Omental fat pad (tissue), 4 donors: ENCODE data around the gene CNTRL. TPM values are rescaled to one million over a fixed set of nuclear protein-coding genes. Genes with fewer than 3 reads are reported as not detected.

Experiments
- ATAC-seq: fragments of 150-250 bp; one replicate; pipeline ENCODE4 v1.9.1; 2016; ENCODE audit warnings: mild to moderate bottlenecking, moderate library complexity; ENCODE audit not compliant: low FRiP score
- DNase-seq: peaks from one replicate; pipeline ENCODE4 v3.0.0-alpha.2; 2019; ENCODE audit warnings: low spot score
- total RNA-seq, 4 donors: library from RNA; depleted of rRNA; stranded (reverse); fragments of >200 nt; gene quantifications; one replicate each; pipeline ENCODE4 v1.1.0, GENCODE V29; 2016
- TF ChIP-seq, protein P1 (sequence below), 3 donors: fragments of 450-650 bp; IDR thresholded peaks; one replicate each; pipeline ENCODE4 v1.5.1; 2016 to 2017; ENCODE audit warnings: antibody characterized with exemption in 3 of 3, mild to moderate bottlenecking in 3 of 3, moderate library complexity in 2 of 3

CNTRL gene
- total RNA-seq, 4 donors from 2014 or later = 16.6 to 24.7 (median 17.8) TPM

DNA sequence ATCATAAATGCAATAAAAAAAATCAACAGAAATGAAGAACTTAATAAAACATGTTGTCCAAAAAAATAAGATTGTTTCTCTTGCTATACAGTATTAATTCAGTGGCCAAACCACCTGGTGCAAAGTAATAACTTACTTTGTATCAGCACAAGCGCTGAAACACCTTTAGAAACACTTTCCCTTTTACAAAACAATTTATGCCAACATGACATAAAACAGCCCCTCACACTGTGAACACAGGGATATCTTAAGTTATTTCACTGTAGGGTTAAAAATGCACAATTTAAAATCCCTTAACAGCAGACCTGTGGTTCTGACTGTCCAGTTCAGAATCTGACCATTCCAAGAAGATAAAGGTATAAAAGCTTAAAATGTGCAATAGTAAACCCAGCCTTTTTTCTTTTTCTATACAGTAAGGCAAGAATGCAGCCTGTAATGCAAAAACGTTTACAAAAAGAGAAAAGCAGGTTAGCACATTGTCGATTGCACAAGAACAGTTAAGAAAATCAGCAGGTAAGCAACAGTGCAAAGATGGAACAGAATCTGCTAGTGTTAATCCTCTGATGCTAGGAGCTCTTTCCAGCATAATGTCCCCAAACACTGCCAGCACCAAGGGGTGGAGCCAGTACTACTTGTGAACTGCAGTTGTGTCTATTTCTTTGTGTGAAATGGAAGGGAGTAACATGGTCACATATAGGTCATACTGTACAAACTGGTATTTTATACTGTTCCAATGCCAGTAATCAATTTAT is 105.4 kb downstream of the CNTRL start:
- TF ChIP-seq, protein P1, sequence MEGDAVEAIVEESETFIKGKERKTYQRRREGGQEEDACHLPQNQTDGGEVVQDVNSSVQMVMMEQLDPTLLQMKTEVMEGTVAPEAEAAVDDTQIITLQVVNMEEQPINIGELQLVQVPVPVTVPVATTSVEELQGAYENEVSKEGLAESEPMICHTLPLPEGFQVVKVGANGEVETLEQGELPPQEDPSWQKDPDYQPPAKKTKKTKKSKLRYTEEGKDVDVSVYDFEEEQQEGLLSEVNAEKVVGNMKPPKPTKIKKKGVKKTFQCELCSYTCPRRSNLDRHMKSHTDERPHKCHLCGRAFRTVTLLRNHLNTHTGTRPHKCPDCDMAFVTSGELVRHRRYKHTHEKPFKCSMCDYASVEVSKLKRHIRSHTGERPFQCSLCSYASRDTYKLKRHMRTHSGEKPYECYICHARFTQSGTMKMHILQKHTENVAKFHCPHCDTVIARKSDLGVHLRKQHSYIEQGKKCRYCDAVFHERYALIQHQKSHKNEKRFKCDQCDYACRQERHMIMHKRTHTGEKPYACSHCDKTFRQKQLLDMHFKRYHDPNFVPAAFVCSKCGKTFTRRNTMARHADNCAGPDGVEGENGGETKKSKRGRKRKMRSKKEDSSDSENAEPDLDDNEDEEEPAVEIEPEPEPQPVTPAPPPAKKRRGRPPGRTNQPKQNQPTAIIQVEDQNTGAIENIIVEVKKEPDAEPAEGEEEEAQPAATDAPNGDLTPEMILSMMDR (IDR thresholded peaks at IDR 0.05) = no peak
- ATAC-seq = no peak
- DNase-seq = no peak

DNA sequence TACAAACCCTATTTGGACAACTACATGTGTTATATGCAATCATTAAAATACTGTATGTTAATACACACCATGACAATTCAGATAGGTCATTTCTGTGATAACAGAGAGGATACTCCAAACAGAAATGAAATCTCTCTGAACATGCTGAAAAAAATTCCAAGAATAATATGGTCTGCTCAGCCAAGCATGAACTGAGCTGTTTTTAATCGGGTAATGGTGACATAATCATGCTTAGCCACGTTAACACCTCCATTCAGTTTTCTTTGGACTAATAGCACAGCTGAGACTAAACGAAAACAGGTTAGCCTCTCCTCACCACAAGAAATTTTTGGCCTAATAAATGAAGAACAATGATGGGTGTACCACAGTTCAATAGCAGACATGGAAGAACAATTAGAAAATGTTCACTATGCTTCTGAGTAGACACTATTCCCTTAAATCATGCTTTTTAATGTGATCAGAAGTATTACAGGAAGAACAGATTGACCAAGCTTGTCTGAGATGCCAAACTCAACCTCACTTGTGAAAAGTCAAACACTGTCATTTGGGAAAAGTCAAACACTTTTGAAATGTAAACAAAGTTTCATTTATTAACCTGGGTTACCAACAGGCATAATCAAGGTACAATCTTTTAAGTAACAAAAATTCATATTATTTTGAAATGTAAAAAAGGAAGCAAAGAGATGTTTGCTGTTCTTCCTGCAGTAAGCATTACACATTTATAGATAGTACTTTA is 107.5 kb downstream of the CNTRL start:
- DNase-seq (no peak), ATAC-seq (no peak)
- TF ChIP-seq, protein P1 (IDR thresholded peaks at IDR 0.05) = no peak

DNA sequence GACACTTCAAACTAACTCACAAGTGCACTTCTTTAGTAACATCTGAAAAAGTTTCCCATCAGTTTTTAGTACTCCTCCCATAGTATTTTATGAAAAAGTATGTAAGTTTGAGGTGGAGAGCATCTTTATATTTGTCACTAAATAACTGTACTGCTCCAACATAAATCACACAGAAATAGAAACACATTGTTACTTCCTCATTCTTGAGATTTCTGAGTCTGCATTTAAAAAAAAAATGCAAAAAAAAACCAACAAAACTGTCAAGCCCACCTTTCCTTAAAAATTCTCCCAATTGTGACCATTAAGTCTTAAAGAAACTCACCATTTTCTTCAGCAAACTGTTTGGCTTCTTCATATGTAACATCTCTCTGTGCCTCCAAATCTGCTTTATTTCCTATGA is 108.2 kb downstream of the CNTRL start:
- ATAC-seq = no peak
- TF ChIP-seq, protein P1 (IDR thresholded peaks at IDR 0.05) = no peak

DNA sequence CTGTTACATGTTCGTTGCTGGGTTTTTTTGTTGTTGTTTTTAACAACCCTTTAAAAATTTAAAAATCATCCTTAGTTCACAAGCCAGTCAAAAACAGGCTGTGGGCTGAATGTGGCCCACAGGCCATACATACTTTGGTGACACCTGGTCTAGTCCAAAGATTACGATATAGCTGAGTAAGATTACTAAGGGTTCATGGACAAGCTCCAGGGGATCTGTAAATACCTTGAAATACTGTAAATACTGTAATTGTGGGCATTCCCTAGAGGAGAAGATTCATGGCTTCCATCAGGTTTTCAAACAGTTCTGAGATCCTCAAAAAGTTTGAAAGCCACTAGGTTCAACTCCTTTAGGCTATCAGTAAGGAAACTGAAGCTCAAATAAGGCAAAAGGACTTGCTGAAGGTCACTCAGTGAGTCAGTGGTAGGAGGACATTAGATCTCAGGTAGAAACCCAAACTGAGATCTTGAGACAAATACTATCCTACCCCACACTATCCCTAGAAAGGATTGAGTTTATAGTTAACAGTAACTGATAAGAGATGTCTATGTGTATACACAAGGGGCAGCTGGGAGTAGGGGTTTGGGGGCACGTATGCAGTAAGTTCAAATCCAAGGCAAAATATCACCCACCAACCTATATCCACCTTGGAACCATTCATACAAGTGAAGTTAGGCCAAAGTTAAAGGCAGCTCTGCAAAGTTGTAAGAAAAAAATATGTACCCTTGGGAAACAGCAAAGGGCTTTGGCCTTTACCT is 109.1 kb downstream of the CNTRL start:
- no peak for DNase-seq
- TF ChIP-seq, protein P1 (IDR thresholded peaks at IDR 0.05) = no peak
- ATAC-seq = no peak

More for the DNA sequence above, 108.2 kb downstream of the CNTRL start:
- no peak for DNase-seq

DNA sequence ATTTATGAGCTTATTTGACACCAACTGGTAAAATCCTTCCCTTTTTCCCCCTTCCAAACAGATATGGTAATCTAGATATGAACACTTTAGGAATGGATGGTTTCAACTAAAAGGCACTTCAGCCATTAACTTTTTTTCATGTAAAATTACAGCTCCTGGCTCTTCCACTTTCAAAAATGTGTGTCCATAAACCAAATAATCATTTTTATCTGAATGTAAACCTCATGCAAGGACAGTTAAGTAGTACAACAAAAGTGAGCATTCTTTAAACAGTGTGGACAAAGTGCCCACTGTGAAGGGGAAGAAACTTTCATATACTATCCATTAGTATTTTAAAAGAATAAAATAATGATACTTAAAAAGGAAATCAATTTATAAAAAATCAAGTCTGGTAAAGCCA is 109.7 kb downstream of the CNTRL start:
- DNase-seq = no peak
- ATAC-seq = no peak

DNA sequence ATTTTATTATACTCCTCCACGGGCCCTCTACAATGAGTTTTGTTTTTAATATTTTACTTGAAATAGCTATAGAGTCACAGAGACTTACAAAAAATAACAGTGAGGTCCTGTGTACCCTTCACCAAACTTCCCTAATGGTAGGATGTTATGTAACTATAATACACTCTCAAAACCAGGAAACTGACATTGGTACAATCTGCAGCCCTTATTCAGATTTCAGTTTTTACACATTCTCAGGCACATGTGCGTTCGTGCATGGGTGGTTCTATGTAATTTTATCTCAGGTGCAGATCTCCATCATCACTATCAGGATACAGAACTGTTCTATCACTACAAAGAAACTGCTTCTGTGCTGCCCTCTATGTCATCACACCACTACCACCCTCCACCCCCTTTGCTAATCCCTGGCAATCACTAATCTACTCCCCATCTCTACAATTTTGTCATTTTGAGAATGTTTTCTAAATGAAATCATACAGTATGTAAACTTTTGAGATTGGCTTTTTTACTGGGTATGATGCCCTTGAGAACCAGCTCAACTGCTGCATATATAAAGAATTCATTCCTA is 110.5 kb downstream of the CNTRL start:
- no peak for ATAC-seq
- no peak for DNase-seq
- TF ChIP-seq, protein P1 (IDR thresholded peaks at IDR 0.05) = no peak

More for the DNA sequence above, 109.7 kb downstream of the CNTRL start:
- TF ChIP-seq, protein P1 (IDR thresholded peaks at IDR 0.05) = no peak
